Retinal pigment epithelial cell (primary cell): ENCODE measurements around the gene SLC7A6.

Source experiments
- DNase-seq: peaks from one replicate; pipeline ENCODE4 v3.0.0-alpha.2; 2010; ENCODE audit warnings: low read depth
- H3K4me3 ChIP-seq: 2 replicates; pipeline ENCODE4 v1.5.1; 2011; ENCODE audit warnings: mild to moderate bottlenecking, low read length, control low read depth, moderate library complexity
- TF ChIP-seq, protein P1 (sequence below): conservative IDR thresholded peaks from 2 replicates; pipeline ENCODE4 v1.5.1; 2011; ENCODE audit warnings: low read depth, low read length, control low read depth, inconsistent platforms

Gene SLC7A6

DNA sequence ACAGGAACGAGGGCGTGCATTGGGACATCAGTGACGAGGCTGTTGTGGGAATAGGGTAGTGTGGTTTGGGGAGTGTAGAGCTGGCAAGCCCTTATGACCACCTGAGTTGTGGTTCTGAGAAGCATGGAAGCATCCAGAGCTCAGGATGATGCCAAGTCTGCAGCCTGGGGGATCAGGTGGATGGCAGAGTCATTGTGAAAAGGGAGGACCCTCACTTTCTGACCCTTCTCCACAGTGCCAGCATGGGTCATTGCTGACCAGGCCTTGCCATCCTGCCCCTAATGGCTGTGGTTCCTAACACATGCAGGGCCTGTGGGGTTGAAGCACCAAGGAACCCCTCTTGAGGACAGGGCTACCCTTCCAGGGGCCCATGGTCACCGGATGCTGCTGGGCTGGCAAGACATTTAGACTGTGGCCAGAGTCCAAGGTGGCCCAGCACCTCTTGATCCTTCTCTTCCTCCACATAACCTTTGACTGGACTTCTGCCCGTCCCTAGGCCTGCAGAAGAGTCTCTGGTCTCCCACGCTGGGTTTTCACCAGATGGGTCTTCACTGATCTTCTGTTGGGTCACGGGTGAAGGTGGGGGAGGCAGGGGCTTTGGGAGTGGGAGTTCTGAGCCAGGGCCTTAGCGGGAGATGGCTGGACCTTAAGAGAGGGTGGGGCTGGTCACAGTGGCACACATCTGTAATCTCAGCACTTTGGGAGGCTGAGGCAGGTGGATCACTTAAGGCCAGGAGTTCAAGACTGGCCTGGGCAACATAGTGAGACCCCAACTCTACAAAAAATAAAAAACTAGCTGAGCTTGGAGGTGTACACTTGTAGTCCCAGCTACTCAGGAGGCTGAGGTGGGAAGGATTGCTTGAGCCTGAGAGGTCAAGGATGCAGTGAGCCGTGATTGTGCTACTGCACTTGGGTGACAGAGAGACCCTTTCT is 21.1 kb upstream of the SLC7A6 start:
- TF ChIP-seq, protein P1, sequence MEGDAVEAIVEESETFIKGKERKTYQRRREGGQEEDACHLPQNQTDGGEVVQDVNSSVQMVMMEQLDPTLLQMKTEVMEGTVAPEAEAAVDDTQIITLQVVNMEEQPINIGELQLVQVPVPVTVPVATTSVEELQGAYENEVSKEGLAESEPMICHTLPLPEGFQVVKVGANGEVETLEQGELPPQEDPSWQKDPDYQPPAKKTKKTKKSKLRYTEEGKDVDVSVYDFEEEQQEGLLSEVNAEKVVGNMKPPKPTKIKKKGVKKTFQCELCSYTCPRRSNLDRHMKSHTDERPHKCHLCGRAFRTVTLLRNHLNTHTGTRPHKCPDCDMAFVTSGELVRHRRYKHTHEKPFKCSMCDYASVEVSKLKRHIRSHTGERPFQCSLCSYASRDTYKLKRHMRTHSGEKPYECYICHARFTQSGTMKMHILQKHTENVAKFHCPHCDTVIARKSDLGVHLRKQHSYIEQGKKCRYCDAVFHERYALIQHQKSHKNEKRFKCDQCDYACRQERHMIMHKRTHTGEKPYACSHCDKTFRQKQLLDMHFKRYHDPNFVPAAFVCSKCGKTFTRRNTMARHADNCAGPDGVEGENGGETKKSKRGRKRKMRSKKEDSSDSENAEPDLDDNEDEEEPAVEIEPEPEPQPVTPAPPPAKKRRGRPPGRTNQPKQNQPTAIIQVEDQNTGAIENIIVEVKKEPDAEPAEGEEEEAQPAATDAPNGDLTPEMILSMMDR, result no peak
- no peak for DNase-seq
- no peak overlapping the region for H3K4me3 ChIP-seq

DNA sequence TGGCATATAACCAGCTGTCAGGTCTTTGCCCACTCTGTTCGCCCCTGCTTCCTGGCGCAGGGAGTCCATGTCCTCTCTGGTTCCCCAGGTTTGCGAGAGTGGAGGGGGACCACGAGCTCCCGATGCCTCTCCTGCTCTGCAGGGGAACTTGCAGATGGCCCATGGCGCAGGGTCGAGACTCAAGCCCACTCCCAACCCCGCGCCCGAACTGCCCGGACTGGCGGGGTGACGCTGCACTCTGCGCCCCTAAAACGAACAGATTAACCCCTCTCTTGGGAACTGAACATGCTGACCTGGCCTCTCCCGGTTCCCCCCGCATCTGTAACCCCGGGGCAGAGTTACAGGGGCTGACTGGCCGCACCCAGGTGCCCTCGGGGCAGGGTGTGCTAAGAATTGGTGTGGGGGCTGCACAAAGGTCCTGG is 19.8 kb upstream of the SLC7A6 start:
- peak overlapping the region; percentile 97 for H3K4me3 ChIP-seq
- TF ChIP-seq, protein P1, result no peak
- DNase-seq, result no peak

DNA sequence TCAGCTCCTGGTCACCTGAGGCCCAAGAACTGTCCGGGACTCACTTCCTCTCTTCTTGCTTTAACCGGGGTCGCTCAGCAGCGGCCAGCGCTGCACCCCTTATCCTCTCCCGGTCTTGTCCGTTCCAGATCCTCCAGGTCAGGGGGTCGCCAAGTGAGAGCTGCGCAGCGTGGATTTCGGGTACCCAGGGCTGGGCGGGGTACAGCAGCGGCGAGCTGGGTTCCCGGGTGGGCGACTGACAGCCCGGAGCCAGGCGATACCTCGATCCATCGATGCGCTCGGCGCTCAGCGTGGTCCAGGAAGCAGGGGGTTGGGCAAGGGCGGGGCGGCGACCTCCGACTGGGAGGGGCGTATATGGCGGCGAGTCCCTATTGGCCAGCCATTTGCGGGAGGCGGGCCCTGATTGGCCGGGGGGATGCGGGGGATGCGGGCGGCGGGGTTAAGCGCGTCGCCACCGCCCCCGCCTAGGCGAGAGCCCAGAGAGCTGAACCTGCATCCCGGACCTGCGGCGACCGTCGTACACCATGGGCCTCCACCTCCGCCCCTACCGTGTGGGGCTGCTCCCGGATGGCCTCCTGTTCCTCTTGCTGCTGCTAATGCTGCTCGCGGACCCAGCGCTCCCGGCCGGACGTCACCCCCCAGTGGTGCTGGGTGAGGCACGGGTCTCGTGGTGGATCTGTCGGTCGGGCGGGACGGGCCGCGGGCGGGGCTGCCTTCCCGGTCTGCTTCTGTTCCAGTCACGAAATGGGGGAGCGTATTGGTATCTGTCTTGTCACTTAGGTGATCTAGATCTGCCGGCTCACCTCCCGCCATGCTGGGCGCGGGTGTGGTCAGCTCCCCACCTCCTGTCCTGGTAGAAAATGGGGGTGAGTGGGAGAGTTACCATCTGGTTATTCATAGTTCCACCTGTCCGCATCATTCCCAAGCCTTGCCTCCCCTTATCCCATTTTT is 19.1 kb upstream of the SLC7A6 start, which contains the start of gene PLA2G15:
PLA2G15 (plus strand) TSS at position 471 of the 951 bp plus-strand sequence; CDS start at position 525, 54 bp downstream.
- H3K4me3 ChIP-seq, result peak within 1 kb of the TSS; percentile 97
- peak; percentile 84 for DNase-seq
- TF ChIP-seq, protein P1, result no peak

DNA sequence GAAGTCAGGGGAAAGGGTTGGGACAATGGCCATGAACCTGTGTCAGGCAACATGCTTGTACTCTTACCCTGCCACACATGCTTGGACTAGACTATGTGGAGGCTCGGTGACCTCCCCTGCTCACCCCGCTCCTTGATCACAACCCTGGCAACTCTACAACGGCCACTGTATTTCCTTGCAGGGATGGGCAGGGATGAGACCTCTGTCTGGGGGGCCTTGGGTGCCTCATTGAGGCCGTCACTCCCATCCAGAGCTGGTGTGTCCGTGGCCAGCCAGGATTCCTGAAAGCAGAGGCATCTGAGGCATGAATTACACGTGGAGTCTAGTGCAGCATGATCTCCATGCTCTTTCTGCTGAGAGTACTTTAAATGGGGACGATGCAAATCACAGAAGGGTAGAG is 18.2 kb upstream of the SLC7A6 start:
- TF ChIP-seq, protein P1, result no peak
- DNase-seq, result no peak
- peak overlapping the region; percentile 97 for H3K4me3 ChIP-seq

DNA sequence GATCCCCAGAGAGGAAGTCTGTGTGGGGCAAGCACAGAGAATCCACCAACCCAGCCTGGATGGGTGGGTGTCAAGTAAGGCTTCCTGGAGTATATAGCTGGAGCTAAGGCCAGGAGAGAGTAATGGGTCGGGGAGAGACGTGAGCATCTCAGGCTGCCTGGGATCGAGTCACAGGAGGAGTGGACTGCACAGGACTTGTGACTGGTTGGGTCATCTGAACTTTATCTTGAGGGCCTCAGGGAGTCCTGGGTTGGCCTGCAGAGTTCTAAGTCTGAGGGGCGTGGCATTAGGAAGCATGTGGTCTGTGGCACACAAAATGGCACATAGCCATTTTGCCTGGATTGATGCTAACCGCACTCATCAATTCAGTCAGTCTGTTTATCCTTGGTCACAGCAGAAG is 17.7 kb upstream of the SLC7A6 start:
- DNase-seq, result no peak
- TF ChIP-seq, protein P1, result no peak
- no peak overlapping the region for H3K4me3 ChIP-seq

DNA sequence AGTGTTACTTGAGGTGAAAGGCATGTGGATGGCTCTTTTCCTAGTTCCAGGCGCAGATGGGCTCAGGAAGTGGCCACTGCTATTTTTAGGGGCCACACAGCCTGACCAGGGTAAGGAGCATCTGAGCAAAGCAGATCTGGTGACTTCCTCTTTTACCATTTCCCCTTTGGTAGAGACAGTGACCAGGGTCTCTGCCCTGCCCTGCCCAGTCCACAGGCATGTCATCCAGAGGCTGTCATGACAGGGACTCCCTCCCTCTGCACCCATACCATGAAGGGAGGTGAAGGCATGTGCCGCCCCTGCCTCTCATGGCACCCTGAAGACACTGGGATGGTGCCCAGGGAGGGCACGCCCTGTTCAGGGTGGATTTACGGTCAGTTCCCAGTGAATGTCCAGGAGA is 16.9 kb upstream of the SLC7A6 start:
- no peak for DNase-seq
- H3K4me3 ChIP-seq, result no peak overlapping the region
- TF ChIP-seq, protein P1, result no peak
